Activated CD8-positive, alpha-beta memory T cell treated with anti-CD3 and anti-CD28 coated beads, Interleukin-2, amount 50 U/mL, for 48 hours (primary cell): Measurements from ENCODE around the gene OPTN.
"Not testable (repeated sequence)": the region's sequence is repeated elsewhere in the genome, so short reads cannot be mapped to it uniquely, and the experiment has no call there.

Source experiments
- DNase-seq: peaks from one replicate; pipeline ENCODE4 v3.0.0-alpha.2; 2020

Gene OPTN

GRCh38 chr10:13091801-13092200 lies 8.2 kb upstream of the OPTN start:
- DNase-seq, result no peak

- DNase-seq, result no peak
Measured at GRCh38 chr10:13092291-13093102, 7.5 kb upstream of the OPTN start.

- DNase-seq, result not testable (repeated sequence)
Measured at GRCh38 chr10:13094082-13094481, 5.9 kb upstream of the OPTN start.

- no peak for DNase-seq
Measured at GRCh38 chr10:13095094-13095493, 4.9 kb upstream of the OPTN start.

GRCh38 chr10:13095929-13096328 lies 4.0 kb upstream of the OPTN start:
- DNase-seq, result no peak

- peak; percentile 65 for DNase-seq
Measured at GRCh38 chr10:13099144-13099665, 758 bp upstream of the OPTN start.

GRCh38 chr10:13100349-13101294 lies 659 bp downstream of the OPTN start:
- peak; percentile 69 for DNase-seq

GRCh38 chr10:13102002-13102794 lies 2.2 kb downstream of the OPTN start:
- no peak for DNase-seq

- no peak for DNase-seq
Measured at GRCh38 chr10:13103554-13103953, 3.6 kb downstream of the OPTN start.

GRCh38 chr10:13104697-13105096 lies 4.7 kb downstream of the OPTN start:
- DNase-seq, result no peak

GRCh38 chr10:13105184-13105583 lies 5.2 kb downstream of the OPTN start:
- DNase-seq, result no peak

GRCh38 chr10:13106387-13107045 lies 6.6 kb downstream of the OPTN start:
- no peak for DNase-seq

- DNase-seq, result no peak
Measured at GRCh38 chr10:13110908-13111307, 10.9 kb downstream of the OPTN start.

- no peak for DNase-seq
Measured at GRCh38 chr10:13113544-13113943, 13.6 kb downstream of the OPTN start.

GRCh38 chr10:13115832-13116803 lies 16.2 kb downstream of the OPTN start:
- DNase-seq, result no peak

- no peak for DNase-seq
Measured at GRCh38 chr10:13117841-13118783, 18.1 kb downstream of the OPTN start.

GRCh38 chr10:13118784-13119410 lies 18.9 kb downstream of the OPTN start:
- no peak for DNase-seq

GRCh38 chr10:13120786-13121499 lies 21.0 kb downstream of the OPTN start:
- no peak for DNase-seq

GRCh38 chr10:13121500-13121854 lies 21.5 kb downstream of the OPTN start:
- DNase-seq, result no peak
